HG03342 (cell line): ENCODE measurements around the gene RFNG.

ENCODE experiments used
- ATAC-seq: cut with Tn5 transposase; IDR thresholded peaks from one replicate; pipeline ENCODE4 v1.9.1; 2021; ENCODE audit warnings: mild to moderate bottlenecking, moderate library complexity; ENCODE audit not compliant: unreplicated experiment

RFNG gene

GRCh38 chr17:82078433-82078832, 26.8 kb upstream of the RFNG start:
- ATAC-seq: no peak

DNA sequence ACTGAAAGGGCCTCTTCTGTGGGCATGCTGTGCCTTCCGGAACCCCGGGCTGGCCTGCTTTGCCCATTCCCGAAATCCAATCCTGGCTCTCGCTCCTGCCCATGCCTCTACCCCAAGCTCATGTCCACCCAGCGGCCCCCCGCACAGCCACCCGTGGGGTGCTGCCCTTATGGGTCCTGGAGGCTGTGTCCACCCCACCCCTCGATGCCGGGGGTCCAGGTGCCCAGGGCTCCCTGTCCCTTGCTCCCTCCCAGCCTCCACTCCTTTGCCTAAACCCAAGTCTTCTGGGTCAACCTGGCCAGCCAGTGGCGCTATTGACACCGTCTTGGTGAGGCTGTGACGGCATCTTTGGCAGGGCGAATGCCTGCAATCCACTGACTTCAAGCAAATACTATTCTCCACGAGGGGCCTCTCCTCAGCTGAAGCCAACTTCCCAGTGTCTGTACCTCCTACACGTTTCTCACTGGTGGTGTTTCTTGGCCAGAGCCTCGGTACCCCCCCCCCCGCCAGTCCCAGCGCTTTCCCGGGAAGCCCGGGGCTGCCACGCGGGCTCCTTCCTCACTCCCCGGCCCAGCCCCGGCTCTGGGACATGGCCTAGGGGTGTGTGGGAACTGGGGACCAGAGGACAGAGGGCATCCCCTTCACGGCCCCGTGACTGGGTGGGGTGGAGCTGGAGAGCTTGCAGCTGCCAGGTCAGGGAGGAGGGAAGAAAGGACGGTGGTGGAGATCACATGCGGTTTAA, 26.2 kb upstream of the RFNG start:
- no peak for ATAC-seq

GRCh38 chr17:82076785-82077591, 25.4 kb upstream of the RFNG start:
- ATAC-seq: no peak

- no peak for ATAC-seq
Measured at GRCh38 chr17:82076018-82076784, 24.6 kb upstream of the RFNG start.

- ATAC-seq: no peak
Measured at GRCh38 chr17:82073446-82073845, 21.8 kb upstream of the RFNG start.

DNA sequence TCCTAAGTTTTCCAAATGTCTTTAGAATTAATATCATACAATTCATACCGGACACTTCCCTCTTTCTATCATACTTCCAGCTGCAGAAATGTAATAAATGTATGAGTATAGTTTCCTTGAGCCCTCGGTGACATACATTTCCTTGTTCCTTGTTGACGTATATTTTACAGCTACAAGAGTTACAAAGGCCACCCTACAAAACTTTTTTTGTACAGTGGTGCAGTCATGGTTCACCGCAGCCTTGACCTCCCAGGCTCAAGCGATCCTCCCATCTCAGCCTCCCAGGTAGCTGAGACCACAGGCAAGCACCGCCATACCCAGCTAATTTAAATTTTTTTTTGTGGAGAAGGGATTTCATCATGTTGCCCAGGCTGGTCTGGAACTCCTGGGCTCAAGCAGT, 21.2 kb upstream of the RFNG start:
- no peak for ATAC-seq

GRCh38 chr17:82070611-82071010, 19.0 kb upstream of the RFNG start:
- no peak for ATAC-seq

- peak; percentile 64 for ATAC-seq
Measured at GRCh38 chr17:82065638-82066303, 14.2 kb upstream of the RFNG start, which contains the start of gene DUS1L. Gene DUS1L, minus strand, starts transcription at chr17:82065804. Its CDS starts 745 bp downstream, at chr17:82065059.

- ATAC-seq: peak; percentile 31
Measured at GRCh38 chr17:82065193-82065637, 13.6 kb upstream of the RFNG start.

- ATAC-seq: no peak
Measured at GRCh38 chr17:82064433-82065192, 13.0 kb upstream of the RFNG start.

DNA sequence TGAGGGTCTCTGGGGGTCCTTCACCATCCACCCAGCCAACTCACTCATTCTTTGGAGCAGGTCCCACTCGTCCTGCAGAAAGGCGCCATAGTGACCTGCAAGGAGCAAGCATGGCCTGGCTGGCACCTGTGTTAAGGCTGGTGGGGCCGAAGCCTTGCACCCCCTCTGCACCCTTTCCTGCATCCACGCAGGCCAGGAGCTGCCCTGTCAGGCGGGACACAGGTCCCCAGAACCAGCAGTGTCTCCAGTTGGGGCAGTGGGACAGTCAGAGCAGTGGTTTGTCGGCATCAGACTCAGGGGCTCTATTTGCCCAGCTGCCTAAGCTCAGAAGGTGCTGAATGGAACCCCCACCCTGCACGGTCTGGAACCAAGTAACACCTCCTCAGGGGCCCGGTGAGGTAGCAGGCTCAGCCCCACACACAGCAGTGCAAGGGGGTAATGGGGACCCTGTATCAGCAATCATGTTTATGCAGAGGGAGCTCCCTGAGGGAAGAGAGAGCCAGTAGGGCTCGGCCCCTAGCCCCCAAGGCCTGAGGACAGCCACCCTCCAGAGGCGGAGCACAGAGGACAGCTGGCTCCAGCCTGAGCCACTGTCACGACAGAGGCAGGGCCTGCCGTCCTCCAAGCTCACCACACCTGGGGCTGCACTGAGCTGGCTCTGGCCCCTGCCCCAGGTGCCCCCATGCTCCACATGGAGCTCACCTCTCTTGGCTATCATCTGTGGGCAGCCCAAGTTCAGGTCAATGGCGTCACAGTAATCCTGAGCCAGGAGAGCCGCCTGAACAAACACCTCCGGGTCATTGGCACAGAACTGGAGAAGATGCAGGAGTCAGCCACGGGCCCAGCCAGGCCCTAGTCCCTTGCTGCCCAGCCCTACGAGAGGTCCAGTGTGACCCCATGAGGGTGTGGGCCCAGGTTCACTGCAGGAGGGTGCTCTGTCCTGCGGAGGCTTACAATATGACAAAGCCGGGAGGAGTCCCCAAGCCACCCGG, 12.1 kb upstream of the RFNG start:
- ATAC-seq: no peak

DNA sequence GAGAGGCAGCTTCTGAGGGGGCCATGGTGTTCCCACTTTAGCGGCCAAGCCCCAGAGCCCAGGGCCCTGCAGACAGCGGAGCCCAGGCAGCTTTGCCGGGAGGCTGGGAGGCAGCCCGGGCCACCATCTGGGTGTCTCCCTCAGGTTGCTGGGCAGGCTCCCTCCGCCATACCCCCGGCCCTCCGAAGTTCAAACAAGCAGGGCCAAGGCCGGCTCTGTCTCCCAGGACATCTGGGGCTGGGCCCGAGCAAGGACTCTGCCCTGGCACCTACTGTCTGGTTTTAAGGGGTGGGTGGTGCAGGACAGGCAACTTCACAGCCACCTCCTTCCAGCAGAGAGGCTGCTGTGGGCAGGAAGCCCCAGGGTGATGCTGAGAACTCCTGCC, 11.4 kb upstream of the RFNG start:
- no peak for ATAC-seq

- ATAC-seq: no peak
Measured at GRCh38 chr17:82062076-82062983, 10.7 kb upstream of the RFNG start.

GRCh38 chr17:82061047-82061925, 9.7 kb upstream of the RFNG start:
- ATAC-seq: no peak

DNA sequence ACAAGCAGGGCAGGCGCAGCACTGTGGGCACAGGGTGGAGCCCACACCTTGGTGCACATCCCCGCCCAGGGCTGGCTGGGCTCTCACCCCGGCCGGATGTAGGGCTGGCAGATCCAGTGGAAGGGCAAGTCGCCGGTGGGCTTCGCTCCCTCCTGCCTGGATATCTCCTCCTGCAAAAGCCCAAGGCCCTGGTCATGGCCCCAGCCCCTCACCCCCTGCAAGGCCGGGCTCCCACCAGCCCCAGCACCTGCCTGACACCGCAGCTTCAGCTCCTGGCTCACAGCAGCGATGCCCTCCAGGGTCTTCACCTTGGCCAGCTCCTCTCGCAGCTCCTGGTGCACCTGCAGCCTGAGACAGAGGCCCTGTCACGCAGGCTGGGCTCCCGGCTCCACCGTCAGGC, 9.0 kb upstream of the RFNG start:
- ATAC-seq: no peak

GRCh38 chr17:82060001-82060380, 8.4 kb upstream of the RFNG start:
- ATAC-seq: no peak
